Heart left ventricle (tissue), 16 donors: ENCODE measurements around the gene SLC22A14. TPM values are rescaled to one million over a fixed set of nuclear protein-coding genes. Genes with fewer than 3 reads are reported as not detected.

ENCODE experiments used
- ATAC-seq, 4 donors: fragments of 200-7000 bp; cut with Tn5 transposase; one replicate each; pipeline ENCODE4 v1.9.1; 2020 to 2022; ENCODE audit warnings: moderate library complexity in 4 of 4, mild to moderate bottlenecking in 3 of 4, moderate number of reproducible peaks in 1 of 4
- DNase-seq, 5 donors: peaks; one replicate each; pipeline ENCODE4 v3.0.0-alpha.2; 2020
- H3K27ac ChIP-seq, 12 donors: fragments of 200-600 bp; sonication (generic) in 4 of 12; one replicate each; pipeline versions ENCODE4 v1.5.0 to v1.8.0; 2016 to 2022; ENCODE audit warnings: mild to moderate bottlenecking in 2 of 12
- H3K27me3 ChIP-seq, 9 donors: fragments of 200-600 bp; sonication (generic) in 2 of 9; one replicate each; pipeline versions ENCODE4 v1.5.1 to v1.8.0; 2016 to 2022; ENCODE audit warnings: mild to moderate bottlenecking in 3 of 9
- H3K36me3 ChIP-seq, 9 donors: fragments of 200-600 bp; sonication (generic) in 2 of 9; one replicate each; pipeline versions ENCODE4 v1.5.0 to v1.8.0; 2018 to 2022; ENCODE audit warnings: mild to moderate bottlenecking in 2 of 9
- H3K4me1 ChIP-seq, 12 donors: fragments of 200-600 bp; sonication (generic) in 4 of 12; one replicate each; pipeline versions ENCODE4 v1.5.0 to v1.8.0; 2016 to 2022; ENCODE audit warnings: mild to moderate bottlenecking in 3 of 12
- H3K4me3 ChIP-seq, 12 donors: fragments of 200-600 bp; sonication (generic) in 4 of 12; one replicate each; pipeline versions ENCODE4 v1.5.0 to v1.8.0; 2017 to 2022; ENCODE audit warnings: mild to moderate bottlenecking in 9 of 12, moderate library complexity in 4 of 12
- H3K9me3 ChIP-seq, 12 donors: fragments of 200-600 bp; sonication (generic) in 4 of 12; one replicate each; pipeline versions ENCODE4 v1.5.0 to v1.8.0; 2016 to 2022; ENCODE audit warnings: mild to moderate bottlenecking in 1 of 12
- CTCF ChIP-seq, 12 donors: fragments of 200-600 bp; sonication (generic) in 4 of 12; IDR thresholded peaks; one replicate each; pipeline versions ENCODE4 v1.5.0 to v1.8.0; 2018 to 2022; ENCODE audit warnings: antibody characterized with exemption in 12 of 12, mild to moderate bottlenecking in 5 of 12
- POLR2A ChIP-seq, 2 donors: fragments of 450-650 bp; IDR thresholded peaks; one replicate each; pipeline ENCODE4 v1.6.1; 2017; ENCODE audit warnings: antibody characterized with exemption in 2 of 2, mild to moderate bottlenecking in 2 of 2, moderate library complexity in 2 of 2
- WGBS, 4 donors: extraction: QIAGEN DNeasy Blood & Tissue Kit in 2 of 4; methylation state at CpG; one replicate each; pipeline versions ENCODE4 v1.1.5 to v1.1.7; 2013 to 2018; 5-methylcytosine and 5-hydroxymethylcytosine counted together
- intact Hi-C, 10 donors: fragments of 100-400 bp; cut with DNase I; formaldehyde crosslinking; loops; one replicate each; pipeline versions ENCODE4 v1.11.1 to v1.14.2; 2022
- polyA plus RNA-seq, 2 donors: library from polyadenylated mRNA; stranded (reverse); fragments of 200-250 nt; gene quantifications; one replicate each; pipeline ENCODE4 v1.2.3, GENCODE V29; 2013
- total RNA-seq, 9 donors: library from RNA; depleted of rRNA in 2 of 9; stranded (reverse); fragments of >200 nt in 2 of 9; fragmentation: NEBNext Ultra II Directional in 3 of 9; extraction: Animal tissue kit (Norgen Biotek cat#: 25700) in 3 of 9; gene quantifications; one replicate each; pipeline versions ENCODE4 v1.1.0 to v1.2.4, GENCODE V29; 2016 to 2023
- donor health status: ischemic (EF 13 %, LVEDD 7.1; RV severe dilation, severe dysfunction).
- donor health status: healthy with polysubstance abuse.
- donor health status: DM: no; HTN: yes; CAD: no.
- donor health status: DM: no; HTN: no; CAD: no.
- donor health status: ischemic (EF 25% LVEDD 6.9; RV normal size, moderate dysfunction).
- donor health status: ischemic (EF 25% LVEDD 5.7; RV mildly dilated, moderate dysfunction).
- donor health status: healthy.
- donor health status: DM: yes; HTN: yes; CAD: no.
- donor health status: ischemic (EF 35%, LVEDD 5.7; RV mildly dilated, moderate dysfunction).
- donor health status: nonischemic (EF 11% LVEDD 7.7; RV severe dilation, severe dysfunction).
- donor health status: DM: yes; HTN: yes; CAD: no.
- donor health status: PGD.
- donor health status: ischemic (EF 29% LVEDD 5.4; RV normal size, mild dysfunction).
- donor health status: nonischemic (EF 23%, LVEDD 6.1; RV moderate dilation, normal function).

Gene SLC22A14
- total and polyA plus RNA-seq, 11 donors: 0.06 to 0.14 (median 0.12) TPM; not detected in 7

DNA sequence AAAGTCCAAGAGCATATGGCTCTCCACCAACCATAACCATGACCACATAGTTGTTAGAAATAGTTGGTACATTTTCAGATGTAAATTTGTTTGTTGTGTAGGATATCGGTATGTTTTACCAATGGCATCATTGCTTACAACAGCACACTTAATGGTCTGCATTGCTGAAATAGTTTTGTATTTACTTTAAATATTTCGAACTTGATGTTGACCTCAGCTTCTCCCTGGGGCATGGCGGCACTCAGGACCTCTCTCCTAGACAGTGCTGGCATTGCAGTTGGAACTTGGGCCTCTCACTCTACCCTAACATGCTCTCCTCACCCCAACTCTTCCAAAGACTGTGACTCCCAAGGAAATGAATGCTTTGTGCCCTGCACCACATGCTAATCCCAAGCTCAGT lies 11.5 kb upstream of the SLC22A14 start:
- no peaks in the 10 kb centered on the region for H3K9me3 ChIP-seq
- intact Hi-C loops: no loop called here
- no peaks in the 10 kb centered on the region for H3K27me3 ChIP-seq
- TF ChIP-seq POLR2A (IDR thresholded peaks at IDR 0.05) (no peak), CTCF (IDR thresholded peaks at IDR 0.05) (no peak)
- ATAC-seq: no peak
- H3K4me3 ChIP-seq: no peak overlapping the region
- peaks cover 0 to 6% (median 0%) of the 10 kb centered on the region in 12 donors for H3K4me1 ChIP-seq
- H3K36me3 ChIP-seq: peaks cover 0 to 8% (median 0%) of the 10 kb centered on the region in 9 donors
- no peak for DNase-seq
- no peak overlapping the region for H3K27ac ChIP-seq
- 87 to 98% (median 95%) methylated on average over 3 of the region's 3 CpGs for WGBS, 4 donors

- no peak for ATAC-seq
- H3K4me1 ChIP-seq: peaks cover 0 to 6% (median 0%) of the 10 kb centered on the region in 12 donors
- H3K9me3 ChIP-seq: no peaks in the 10 kb centered on the region
- no peak overlapping the region for H3K27ac ChIP-seq
- H3K27me3 ChIP-seq: no peaks in the 10 kb centered on the region
- intact Hi-C loops: no loop called here
- H3K36me3 ChIP-seq: peaks cover 0 to 8% (median 0%) of the 10 kb centered on the region in 9 donors
- WGBS, 4 donors: 94 to 95% (median 95%) methylated on average over 5 of the region's 5 CpGs
- DNase-seq: no peak
- no peak for TF ChIP-seq CTCF (IDR thresholded peaks at IDR 0.05)
- no peak for TF ChIP-seq POLR2A (IDR thresholded peaks at IDR 0.05)
- no peak overlapping the region for H3K4me3 ChIP-seq
Observed at GRCh38 chr3:38271553-38271952, 10.5 kb upstream of the SLC22A14 start.

- 94 to 95% (median 95%) methylated on average over 16 to 21 of the region's 21 CpGs for WGBS, 4 donors
- H3K27me3 ChIP-seq: no peaks in the 10 kb centered on the region
- ATAC-seq (no peak), DNase-seq (no peak)
- no peak overlapping the region for H3K4me3 ChIP-seq
- H3K27ac ChIP-seq: no peak overlapping the region
- peaks cover 0 to 8% (median 0%) of the 10 kb centered on the region in 9 donors for H3K36me3 ChIP-seq
- H3K4me1 ChIP-seq: no peaks in the 10 kb centered on the region
- intact Hi-C loops: no loop called here
- no peaks in the 10 kb centered on the region for H3K9me3 ChIP-seq
- TF ChIP-seq CTCF (IDR thresholded peaks at IDR 0.05) (no peak), POLR2A (IDR thresholded peaks at IDR 0.05) (no peak)
Observed at GRCh38 chr3:38274864-38275649, 7.0 kb upstream of the SLC22A14 start.

DNA sequence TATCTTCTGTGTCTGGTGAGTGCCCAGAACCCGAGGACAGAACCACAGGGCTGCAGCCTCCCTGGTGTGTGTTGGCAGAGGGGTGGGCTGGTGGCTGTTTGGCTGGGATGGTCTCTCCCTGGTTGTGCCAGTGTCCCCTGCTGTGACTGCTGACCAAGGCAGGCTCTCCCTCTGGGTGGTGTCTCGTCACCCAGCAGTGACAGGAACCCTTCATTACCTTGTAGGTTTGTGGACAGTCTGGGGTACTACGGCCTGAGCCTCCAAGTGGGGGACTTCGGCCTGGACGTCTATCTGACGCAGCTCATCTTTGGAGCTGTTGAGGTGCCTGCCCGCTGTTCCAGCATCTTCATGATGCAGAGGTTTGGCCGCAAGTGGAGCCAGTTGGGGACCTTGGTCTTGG lies 6.4 kb upstream of the SLC22A14 start:
- H3K4me3 ChIP-seq: no peak overlapping the region
- ATAC-seq (no peak), DNase-seq (no peak)
- H3K27ac ChIP-seq: no peak overlapping the region
- intact Hi-C loops: no loop called here
- no peaks in the 10 kb centered on the region for H3K4me1 ChIP-seq
- peaks cover 0 to 8% (median 0%) of the 10 kb centered on the region in 9 donors for H3K36me3 ChIP-seq
- TF ChIP-seq CTCF (IDR thresholded peaks at IDR 0.05) (no peak), POLR2A (IDR thresholded peaks at IDR 0.05) (no peak)
- no peaks in the 10 kb centered on the region for H3K9me3 ChIP-seq
- no peaks in the 10 kb centered on the region for H3K27me3 ChIP-seq
- WGBS, 4 donors: 93 to 95% (median 94%) methylated on average over 6 to 8 of the region's 8 CpGs
